ENCODE measurements around the gene RBM33.

The RBM33 gene

DNA sequence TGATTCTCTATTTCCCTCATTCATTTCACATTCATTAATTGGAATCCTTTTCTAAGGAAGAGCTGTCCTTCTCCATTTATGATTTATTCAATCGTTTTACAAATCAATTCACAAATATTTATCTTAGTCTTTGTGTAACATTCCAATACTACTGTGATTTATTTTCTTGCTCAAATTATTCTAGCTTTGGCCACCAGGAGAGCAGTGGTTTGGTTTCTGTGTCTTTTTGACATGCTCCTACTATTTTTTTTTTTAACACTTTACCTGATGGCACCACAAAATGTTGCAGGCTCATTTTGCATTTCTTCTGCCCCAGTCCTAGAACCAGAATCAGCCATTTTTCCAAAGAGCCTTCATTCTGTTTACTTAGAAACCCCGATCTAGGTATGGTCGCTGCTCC, 13.3 kb upstream of the RBM33 start:
- DNase-seq: no peak

DNA sequence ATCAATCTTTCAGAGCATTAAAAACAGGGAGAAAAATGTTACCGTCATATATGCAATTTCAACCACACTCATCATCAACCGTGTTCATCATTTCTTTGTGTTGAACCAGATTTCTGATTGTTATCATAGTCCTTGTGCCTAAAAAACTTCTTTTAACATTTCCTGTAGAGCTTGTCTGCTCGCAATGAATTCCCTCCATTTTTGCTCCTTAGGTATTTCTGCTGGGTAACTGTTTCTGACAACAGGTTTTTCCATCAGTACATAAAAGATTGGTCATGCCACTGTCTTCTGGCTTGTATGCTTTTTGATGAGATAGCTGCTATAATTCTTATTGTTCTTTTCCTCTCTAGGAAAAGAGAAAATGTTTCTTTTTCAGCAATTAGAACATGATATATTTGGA, 8.6 kb upstream of the RBM33 start:
- no peak for DNase-seq

DNA sequence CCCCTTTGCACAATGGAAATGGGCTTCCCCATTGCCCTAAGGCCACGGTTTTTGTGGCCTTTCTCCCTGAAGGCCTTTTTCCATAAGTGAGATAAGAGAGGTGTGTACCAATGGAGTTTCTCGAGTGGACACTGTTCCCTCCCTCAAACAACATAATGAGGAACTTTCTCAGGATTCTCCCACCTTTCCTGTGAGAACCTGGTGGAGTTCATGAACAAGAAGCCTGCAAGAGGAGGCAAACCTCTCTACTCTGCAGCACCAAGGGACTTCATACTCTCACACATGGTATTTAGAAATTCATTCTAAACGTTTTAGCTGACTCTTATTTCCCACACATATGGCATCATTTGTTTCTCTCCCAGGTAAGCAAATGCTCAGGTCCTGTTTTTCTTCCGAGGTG, 7.3 kb upstream of the RBM33 start:
- no peak for DNase-seq

DNA sequence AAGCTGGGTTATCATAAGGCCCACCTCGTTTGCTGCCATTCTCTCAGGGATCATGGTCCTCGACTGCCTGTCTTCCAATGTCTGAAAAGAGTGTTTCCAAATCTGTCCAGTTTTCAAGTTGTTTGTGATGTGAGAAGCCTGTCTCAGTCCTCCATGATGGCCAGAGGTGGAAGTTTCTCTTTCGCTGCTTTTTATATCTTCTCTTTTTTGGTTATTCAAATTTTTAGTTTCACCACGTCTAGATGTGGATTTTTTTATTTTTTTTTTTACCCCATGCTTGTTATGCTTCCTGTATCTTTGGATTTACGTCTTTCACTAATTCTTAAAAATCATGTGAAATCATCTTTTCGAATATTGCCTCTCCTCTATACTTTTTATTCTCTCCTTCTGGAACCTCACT, 6.1 kb upstream of the RBM33 start:
- DNase-seq: no peak

DNA sequence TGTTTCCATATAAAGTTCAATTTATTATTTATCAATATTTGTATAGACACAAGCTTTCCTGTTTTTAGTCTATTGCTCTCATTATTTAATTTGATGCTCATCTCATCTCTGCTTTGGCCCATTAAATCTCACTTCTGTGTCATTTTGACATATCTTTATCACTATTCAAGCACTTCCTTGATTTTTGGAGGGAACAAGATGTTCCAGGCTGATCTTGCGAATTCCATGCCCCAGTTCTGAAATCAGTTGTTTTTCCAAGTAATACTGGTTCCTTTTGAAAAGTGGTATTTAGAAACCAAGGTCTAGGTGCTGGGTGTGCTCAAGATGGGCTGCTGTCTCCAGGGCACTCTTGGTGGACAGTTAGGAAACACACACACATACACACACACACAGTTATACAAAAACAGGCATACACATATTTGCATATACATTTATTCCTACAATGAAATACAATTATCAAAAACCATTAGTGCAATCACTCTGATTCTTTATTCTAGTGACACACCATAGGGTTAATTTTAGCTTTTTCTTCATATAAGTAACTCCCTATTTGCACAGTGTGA, 4.4 kb upstream of the RBM33 start:
- no peak for DNase-seq

DNA sequence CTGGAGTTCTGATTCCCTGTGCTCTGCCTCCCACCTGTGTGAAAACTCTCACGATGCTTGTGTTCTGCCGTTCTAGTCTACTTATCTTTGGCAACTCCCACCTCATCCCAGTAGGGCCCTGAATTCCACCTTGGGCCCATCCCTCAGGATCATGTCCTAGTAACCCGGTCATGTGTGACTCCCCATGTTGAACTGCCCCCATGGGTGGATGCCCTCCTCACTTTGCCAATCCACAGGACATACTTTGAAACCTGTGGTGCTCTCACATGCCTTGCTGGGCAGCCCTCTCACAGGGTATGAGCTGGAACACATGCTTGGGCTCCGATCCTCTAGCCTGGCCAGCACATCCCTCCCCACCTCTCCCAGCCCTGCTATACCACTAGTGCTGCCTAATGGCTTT, 3.8 kb upstream of the RBM33 start:
- DNase-seq: no peak

DNA sequence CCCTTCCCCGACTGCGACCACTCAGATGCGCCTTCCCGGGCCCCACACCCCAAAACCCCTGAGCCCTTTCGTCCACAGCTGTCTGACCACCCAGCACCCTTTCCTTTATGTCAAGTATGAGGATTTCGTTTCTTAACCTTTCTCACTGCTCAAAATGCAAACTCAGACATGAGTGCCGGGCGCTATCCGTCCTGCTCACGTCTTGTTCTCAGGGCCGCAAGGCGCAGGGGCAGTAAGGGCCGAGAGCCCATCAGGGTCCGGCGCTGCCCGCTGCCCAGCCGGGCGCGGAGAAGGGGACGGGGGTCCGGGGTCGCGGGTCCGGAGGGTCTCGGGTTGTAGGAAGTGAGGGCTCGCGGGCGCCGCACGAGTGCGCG, 670 bp upstream of the RBM33 start:
- no peak for DNase-seq

DNA sequence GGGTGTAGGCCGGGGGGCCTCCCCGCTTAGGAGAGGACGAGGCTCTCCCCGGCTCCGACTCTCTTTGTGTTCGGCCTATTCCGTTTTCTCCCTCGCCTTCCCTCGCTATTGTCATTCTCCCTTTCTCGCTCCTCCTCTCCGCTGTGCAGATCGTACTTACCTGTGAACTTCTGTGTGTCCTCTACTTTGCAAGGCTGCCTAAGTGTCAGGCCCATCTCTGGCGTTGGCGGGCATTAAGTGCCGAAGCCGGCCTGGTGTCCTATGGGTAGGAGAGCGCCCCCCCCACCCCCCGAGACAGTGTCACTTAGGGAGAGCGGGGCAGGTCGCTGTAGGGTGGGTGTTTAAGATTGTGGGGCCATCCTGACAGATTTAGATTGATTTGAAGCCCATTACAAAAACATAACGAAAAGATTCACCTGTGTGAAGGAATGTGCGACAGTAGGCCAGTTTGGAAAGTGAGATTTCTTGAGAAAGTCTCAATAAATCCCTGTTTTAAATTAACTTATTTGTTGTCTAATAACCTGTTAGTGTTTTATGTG, 579 bp downstream of the RBM33 start:
- DNase-seq: no peak

DNA sequence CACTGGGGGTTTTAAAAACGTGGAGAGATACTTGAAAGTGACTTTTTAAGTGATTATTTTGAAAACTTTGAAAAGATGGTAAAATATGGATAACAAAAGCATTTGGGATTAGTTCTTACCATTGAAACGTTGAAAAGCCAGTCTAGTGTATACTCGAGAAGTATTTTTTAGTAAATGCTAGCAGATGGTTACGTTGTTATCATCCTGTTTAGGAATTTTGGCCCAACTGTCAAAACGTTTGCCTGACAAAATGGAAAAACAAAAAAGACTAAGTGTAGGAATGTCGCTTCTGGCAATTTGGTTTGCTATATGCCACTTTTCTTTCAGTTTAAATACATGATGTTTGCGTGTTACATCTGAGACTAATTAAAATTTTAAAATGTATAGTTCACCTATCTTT, 1.2 kb downstream of the RBM33 start:
- no peak for DNase-seq

DNA sequence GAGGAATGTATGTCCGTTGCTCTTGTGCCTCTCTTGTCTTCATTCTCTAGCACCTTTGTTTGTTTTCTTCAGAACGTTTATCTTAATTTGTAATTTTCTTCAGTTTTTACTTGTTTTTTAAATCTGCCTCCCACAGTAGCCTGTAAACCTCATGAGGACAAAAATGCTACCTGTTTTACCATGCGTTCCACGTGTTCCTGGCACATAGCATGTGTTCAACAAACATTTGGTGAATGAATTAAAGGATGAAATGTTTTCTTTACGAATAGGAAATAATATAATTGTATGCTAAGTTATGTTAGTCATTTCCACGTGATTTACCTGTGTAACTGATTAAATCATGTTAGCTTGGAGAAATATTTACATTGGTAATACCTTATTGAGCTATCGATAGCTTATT, 2.2 kb downstream of the RBM33 start:
- no peak for DNase-seq

DNA sequence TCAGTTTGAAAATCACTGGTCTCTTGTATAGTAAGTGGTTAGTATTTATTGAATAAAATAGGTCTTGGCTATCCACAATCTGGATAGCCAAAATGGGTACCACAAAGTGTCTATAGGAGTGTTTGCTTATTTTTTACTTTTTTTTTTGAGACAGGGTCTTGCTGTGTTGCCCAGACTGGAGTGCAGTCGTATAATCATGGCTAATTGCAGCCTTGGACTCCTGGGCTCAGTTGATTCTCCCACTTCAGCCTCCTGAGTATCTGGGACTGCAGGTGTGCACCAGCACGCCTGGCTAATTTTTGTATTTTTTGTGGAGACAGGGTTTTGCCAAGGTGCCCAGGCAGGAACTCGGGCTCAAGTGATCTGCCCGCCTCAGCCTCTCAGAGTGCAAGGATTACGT, 2.8 kb downstream of the RBM33 start:
- DNase-seq: no peak

DNA sequence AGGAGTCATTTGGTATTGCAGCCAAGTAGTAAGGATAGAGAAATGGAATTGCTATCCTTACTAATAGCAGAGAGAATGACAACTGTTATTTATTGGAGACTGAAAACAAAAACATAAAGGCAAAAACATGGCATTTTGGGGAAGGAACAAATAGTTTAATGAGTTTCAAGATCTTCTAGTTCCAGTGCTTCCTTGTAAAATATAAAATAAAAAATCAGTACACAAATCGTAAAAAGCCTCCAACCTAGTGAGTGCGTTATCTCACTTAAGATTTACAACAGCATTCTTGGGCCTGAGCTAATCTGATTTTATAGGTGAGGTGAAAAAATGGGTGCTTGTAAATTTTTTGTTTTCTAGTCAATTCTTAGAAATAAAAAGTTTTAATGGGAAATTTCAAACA, 3.3 kb downstream of the RBM33 start:
- no peak for DNase-seq

DNA sequence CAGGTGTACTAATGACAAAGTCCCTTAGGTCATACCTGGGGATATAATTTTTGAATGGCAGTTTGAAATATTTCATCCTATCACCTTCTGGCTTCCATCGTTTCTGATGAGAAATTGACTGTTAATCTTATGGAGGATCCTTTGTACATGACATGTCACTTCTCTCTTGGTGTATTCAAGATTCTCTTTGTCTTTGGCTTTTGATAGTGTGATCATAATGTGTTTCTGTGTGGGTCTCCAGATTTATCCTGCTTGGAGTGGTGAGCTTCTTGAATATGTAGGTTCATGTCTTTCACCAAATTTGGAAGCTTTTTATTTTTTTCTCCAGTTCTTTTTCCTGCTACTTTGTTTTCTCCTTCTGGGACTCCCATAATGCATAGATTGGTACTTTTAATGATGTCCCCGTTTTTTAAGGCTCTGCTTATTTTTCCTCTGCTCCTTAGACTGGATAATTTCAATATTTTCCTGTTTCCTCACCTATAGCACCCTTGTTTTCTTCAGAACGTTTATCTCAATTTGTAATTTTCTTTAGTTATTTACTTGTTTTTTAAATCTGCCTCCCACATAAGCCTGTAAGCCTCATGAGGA, 4.4 kb downstream of the RBM33 start:
- no peak for DNase-seq

DNA sequence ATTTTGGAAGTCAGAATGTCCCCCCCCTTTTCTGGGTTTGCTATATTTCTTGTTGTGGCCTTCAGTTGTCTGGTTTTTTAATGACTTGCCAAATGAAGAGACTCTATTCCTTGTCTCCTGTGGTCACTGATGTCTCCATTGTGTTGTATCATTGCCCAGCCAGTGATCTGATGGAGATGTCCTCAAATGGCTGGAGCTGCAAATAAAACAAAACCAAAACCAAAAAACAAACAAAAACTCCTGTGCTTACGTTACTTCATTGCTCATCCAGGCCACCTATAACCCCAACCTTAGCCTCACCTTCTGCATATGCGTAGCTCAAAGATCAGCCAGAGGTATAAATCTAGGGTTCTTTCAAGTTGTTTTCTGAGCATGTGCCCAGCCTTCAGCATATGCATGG, 5.1 kb downstream of the RBM33 start:
- no peak for DNase-seq

DNA sequence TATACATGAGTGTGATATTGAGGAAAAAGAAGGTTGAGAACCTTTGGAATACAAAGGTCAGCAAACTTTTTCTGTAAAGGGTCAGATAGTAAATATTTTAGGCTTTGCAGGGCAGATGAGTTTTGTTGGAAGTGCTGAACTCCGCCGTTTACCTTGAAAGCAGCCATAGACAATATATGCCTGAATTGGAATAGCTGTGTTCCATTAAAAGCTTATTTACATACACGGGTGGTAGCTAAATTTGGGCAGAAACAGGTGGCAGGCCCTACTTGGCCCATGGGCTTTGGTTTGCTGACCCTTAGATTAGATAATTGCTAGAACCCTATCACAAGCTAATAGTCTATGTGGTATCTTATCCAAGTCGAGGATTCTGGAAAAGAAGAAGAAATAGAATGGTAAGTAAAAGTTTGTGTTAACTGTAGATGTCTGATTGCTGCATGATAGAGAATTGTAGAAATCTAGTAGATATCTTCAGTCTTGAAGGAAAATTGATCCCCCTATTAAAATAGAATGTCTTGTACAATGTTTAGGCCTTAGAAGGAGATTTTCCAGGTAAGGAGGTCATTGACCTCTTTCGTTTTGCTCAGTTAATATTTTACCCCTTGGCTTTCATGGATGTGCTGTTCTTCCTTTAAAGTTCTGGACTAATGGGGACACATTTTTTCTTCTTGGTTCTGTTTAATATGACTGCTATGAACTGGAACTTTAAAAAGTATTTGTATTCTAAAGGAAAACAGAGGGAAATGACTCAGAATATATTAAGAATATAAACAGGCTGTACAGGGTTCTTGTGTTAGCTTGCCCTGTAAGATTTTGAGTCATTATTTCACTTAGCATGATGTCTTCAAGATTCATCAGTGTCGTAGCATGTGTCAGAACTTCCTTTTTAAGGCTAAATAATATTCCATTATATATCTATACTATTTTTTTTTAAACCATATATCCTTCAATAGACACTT, 8.0 kb downstream of the RBM33 start:
- DNase-seq: no peak

DNA sequence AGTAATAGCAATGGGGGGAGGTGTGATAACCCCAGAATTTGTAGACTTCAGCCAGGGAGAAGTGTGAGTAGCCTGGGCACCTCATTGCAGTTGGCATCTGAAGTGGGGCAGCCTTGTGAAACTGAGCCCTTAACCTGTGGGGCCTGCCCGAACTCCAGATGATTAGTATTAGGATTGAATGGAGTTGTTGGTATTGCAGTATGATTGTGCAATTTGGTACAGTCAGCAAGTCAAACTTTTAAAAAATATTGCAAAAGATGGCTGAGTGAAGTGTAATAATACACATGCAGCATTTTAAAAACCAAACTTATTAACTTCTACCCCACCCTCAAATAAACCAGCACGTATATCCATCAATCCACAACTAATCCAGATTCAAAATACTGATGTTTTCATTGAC, 9.3 kb downstream of the RBM33 start:
- DNase-seq: no peak

DNA sequence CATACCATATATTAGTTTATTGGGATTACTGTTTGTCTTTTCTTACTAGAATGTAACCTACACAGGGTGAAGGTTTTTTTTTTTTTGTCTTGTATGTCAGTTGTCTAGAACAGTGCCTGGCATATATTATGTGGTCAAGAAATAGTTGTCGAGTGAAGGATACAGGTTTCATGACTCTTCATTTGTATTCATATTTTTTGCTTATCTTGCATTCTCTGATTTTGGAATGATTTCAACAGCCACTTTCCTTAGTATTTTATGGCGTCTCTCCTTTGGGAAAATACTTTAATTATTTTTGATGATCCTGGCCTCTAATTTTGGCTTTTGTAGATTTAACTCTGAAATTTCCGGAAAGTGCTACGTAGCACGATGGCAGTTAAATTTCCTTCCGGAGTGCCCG, 12.4 kb downstream of the RBM33 start:
- no peak for DNase-seq

DNA sequence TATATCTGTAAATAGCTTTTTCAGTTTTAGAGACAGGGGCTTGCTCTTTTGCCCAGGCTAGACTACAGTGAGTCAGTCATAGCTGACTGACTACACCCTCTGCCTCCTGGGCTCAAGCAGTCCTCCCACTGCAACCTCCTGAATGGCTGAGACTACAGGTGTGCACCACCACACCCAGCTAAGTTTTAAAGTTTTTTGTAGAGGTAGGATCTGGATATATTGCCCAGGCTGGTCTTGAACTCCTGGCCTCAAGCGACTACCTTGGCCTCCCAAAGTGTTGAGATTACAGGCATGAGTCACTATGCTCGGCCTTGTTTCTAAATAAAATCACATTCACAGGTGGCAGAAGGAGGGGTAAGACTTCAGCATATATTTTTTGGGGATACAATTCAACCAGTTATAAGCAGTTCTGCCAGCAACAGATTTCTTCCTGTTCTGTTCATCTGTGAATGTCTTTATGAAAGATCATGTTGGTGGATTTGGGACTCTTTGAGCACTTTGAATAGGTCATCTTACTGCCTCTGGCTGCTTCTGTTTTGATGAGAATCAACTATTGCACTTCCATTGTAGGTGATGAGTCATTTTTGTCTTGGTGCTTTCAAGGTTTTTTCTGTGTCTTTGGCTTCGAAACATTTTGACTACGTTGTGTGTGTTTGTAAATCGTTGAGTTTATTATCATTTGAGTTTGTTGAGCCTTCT, 15.7 kb downstream of the RBM33 start:
- no peak for DNase-seq

DNA sequence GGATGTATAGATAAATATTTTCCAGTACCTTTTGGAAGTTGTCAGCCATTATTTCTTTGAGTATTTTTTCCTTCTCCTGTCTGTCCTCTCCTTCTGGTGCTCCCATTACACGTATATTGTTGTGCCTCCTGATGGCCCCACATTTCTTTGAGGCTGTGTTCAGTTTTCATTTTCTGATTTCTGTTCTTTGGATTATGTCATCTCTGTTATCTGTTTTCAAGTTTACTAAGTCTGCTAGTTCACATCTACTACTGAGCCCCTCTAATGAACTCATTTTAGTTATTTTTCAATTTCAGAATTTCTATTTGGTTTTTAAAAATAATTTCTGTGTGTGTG, 16.3 kb downstream of the RBM33 start:
- no peak for DNase-seq

DNA sequence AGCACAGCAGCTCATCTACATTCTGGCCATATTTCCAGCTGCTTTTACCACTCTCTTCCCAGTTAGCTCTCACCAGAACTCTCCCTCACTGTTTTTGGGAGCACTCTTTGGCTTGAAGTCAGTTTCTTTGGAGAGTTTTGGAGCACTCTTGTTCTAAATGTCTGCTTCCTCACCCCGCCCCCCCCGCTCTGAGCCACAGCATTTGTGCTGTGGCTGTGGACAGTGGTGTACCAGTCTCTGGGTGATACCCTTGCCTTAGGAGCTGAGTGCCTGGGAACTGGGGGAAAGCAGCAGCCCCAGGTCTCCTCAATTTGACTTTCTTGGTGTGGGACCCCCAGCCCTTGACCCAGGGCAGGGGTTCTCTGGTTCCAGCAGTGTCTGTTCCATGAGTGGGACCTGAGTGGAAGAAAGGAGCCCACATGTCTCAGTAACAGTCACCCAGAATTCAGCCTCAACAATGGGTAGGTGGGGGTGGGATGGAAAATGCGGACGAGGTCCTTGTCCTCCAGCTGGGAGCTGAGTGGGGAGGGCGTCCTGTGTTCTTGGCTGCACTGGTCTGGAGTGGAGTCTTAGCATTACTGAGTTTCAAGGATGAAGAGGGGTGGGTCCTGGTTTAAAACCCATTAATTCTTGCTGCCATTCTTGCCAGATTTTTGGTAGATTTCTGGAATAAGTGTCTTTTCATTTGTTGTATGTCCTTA, 18.0 kb downstream of the RBM33 start:
- no peak for DNase-seq

DNA sequence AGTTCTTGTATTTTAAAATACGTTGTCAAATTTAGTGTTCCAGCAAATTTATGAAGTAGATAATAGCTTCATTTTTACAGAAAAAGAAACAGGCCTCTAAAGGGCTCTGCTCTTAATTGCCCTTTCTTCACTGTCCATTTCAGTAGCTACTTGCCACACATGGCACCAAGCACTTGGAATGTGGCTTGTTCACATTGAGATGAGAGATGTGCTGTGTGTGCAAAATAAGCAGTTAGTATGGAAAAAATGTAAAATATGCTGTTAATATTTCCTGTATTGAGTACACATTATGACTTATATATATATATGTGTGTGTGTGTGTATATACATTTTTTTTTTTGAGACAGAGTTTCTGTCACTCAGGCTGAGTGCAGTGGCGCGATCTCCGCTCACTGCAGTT, 19.5 kb downstream of the RBM33 start:
- no peak for DNase-seq

DNA sequence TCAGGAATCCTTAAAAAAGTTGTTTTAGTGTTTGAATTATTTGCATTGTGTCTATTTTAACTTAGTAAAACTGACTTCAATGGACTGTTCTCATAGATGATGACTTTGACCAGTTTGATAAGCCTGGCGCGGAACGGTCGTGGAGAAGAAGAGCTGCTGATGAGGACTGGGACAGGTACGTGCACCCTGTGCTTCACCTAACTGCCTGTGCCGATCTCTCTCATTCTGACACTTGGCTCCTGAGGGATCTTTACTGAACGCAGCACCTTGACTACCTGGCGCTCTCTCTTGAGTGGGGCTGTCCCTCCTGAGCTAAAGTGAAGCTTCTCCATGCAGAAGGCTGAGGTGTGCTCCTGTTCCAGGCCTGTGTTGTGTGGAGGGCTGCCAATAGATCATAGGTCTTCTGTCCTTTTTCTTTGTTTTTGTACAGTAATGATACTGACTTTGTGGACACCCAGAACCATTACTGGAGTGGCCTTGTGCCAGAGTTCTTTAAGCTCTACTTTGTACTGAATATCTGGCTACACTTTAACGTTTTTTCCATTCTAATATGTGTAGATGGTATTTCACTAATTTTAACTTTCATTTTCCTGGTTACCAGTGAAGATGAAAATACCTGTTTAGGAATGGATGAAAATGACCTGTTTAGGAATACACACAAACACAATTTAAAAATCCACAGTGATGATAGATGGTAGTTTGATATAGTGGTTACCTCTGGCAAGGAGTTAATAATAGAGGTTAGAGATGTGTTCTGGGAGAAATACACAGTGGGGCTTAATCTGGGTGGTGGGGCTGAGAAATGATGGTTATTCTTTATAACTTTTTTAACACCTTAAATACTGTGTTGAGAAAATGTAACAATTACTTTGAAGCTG, 20.9 kb downstream of the RBM33 start:
- no peak for DNase-seq
